ENCODE measurements around the gene CARMIL1.

Gene CARMIL1

GRCh38 chr6:25447570-25447929 is 168.4 kb downstream of the CARMIL1 start:
- peaks cover 16% of the 10 kb centered on the region for H3K79me1 ChIP-seq (replicated peaks; ENCODE audit: low read length, poor library complexity, severe bottlenecking)
- H3K4me2 ChIP-seq (ENCODE audit: low read length, poor library complexity, severe bottlenecking): no peak overlapping the region
- no peak overlapping the region for H2BK15ac ChIP-seq (ENCODE audit: low read depth, poor library complexity, severe bottlenecking)
- no peak for DNase-seq
- 43% methylated on average over 1 of the region's 1 CpG for WGBS
- H2BK120ac ChIP-seq (ENCODE audit: low read depth, low read length): no peak overlapping the region
- H3K4ac ChIP-seq (ENCODE audit: low read depth in 1 of 2, low read length in 2 of 2): no peak overlapping the region
- H3K23ac ChIP-seq (ENCODE audit: low read length in 2 of 2): no peak overlapping the region
- no peak overlapping the region for H3K9ac ChIP-seq (ENCODE audit: low read length)
- H2AFZ ChIP-seq (ENCODE audit: low read depth, low read length): no peak overlapping the region
- H3K18ac ChIP-seq (ENCODE audit: low read depth in 1 of 2, low read length in 2 of 2): no peak overlapping the region
- no peak overlapping the region for H2BK12ac ChIP-seq (ENCODE audit: low read length in 2 of 2)
- H3K14ac ChIP-seq (ENCODE audit: low read length in 2 of 2): no peak overlapping the region
- no peak overlapping the region for H3K4me3 ChIP-seq (ENCODE audit: insufficient read depth in 1 of 2, low read depth in 1 of 2, low read length in 2 of 2)
- peaks cover 7% of the 10 kb centered on the region for H3K9me3 ChIP-seq (ENCODE audit: control insufficient read depth, low read length)
- H3K27ac ChIP-seq (ENCODE audit: low read length, poor library complexity, severe bottlenecking): no peak overlapping the region
- no peaks in the 10 kb centered on the region for H3K27me3 ChIP-seq (ENCODE audit: control insufficient read depth in 1 of 2, insufficient read depth in 1 of 2, low read length in 2 of 2)
- H3K36me3 ChIP-seq (ENCODE audit: control insufficient read depth in 1 of 2, insufficient read depth in 2 of 2, low read depth in 1 of 2, low read length in 2 of 2): peaks cover 0 to 20% of the 10 kb centered on the region in 2 experiments
- no peak overlapping the region for H4K8ac ChIP-seq (ENCODE audit: low read length)
- H2BK5ac ChIP-seq (ENCODE audit: low read depth, low read length, poor library complexity, severe bottlenecking): no peak overlapping the region
- peaks cover 10% of the 10 kb centered on the region for H3K4me1 ChIP-seq (ENCODE audit: control insufficient read depth, insufficient read depth, low read depth, low read length)
- no peak overlapping the region for H4K91ac ChIP-seq (ENCODE audit: low read length)
- no peak overlapping the region for H2AK5ac ChIP-seq (ENCODE audit: low read length, severe bottlenecking)

GRCh38 chr6:25448965-25449538 is 169.9 kb downstream of the CARMIL1 start:
- peak overlapping the region; percentile 82 for H2AK5ac ChIP-seq (ENCODE audit: low read length, severe bottlenecking)
- H3K36me3 ChIP-seq (ENCODE audit: control insufficient read depth in 1 of 2, insufficient read depth in 2 of 2, low read depth in 1 of 2, low read length in 2 of 2): peaks cover 0 to 20% of the 10 kb centered on the region in 2 experiments
- H3K9ac ChIP-seq (ENCODE audit: low read length): no peak overlapping the region
- H3K79me1 ChIP-seq (replicated peaks; ENCODE audit: low read length, poor library complexity, severe bottlenecking): peaks cover 18% of the 10 kb centered on the region
- no peak overlapping the region for H3K4me2 ChIP-seq (ENCODE audit: low read length, poor library complexity, severe bottlenecking)
- WGBS: no CpG with 5 or more reads among the region's 2 CpGs
- no peak overlapping the region for H2BK5ac ChIP-seq (ENCODE audit: low read depth, low read length, poor library complexity, severe bottlenecking)
- no peak overlapping the region for H3K14ac ChIP-seq (ENCODE audit: low read length in 2 of 2)
- no peak overlapping the region for H2AFZ ChIP-seq (ENCODE audit: low read depth, low read length)
- H3K4ac ChIP-seq (ENCODE audit: low read depth in 1 of 2, low read length in 2 of 2): no peak overlapping the region
- no peak overlapping the region for H2BK120ac ChIP-seq (ENCODE audit: low read depth, low read length)
- H3K4me3 ChIP-seq (ENCODE audit: insufficient read depth in 1 of 2, low read depth in 1 of 2, low read length in 2 of 2): no peak overlapping the region
- H3K4me1 ChIP-seq (ENCODE audit: control insufficient read depth, insufficient read depth, low read depth, low read length): peaks cover 8% of the 10 kb centered on the region
- no peak overlapping the region for H2BK12ac ChIP-seq (ENCODE audit: low read length in 2 of 2)
- no peak overlapping the region for H4K91ac ChIP-seq (ENCODE audit: low read length)
- no peak overlapping the region for H3K18ac ChIP-seq (ENCODE audit: low read depth in 1 of 2, low read length in 2 of 2)
- no peaks in the 10 kb centered on the region for H3K27me3 ChIP-seq (ENCODE audit: control insufficient read depth in 1 of 2, insufficient read depth in 1 of 2, low read length in 2 of 2)
- H3K9me3 ChIP-seq (ENCODE audit: control insufficient read depth, low read length): peaks cover 7% of the 10 kb centered on the region
- no peak overlapping the region for H2BK15ac ChIP-seq (ENCODE audit: low read depth, poor library complexity, severe bottlenecking)
- no peak for DNase-seq
- H3K27ac ChIP-seq (ENCODE audit: low read length, poor library complexity, severe bottlenecking): peak overlapping the region; percentile 59
- no peak overlapping the region for H3K23ac ChIP-seq (ENCODE audit: low read length in 2 of 2)
- no peak overlapping the region for H4K8ac ChIP-seq (ENCODE audit: low read length)

- Histone ChIP-seq H4K91ac (ENCODE audit: low read length) (no peak overlapping the region), H3K9ac (ENCODE audit: low read length) (no peak overlapping the region), H2AFZ (ENCODE audit: low read depth, low read length) (no peak overlapping the region), H2BK15ac (ENCODE audit: low read depth, poor library complexity, severe bottlenecking) (no peak overlapping the region), H3K4me2 (ENCODE audit: low read length, poor library complexity, severe bottlenecking) (no peak overlapping the region), H3K14ac (ENCODE audit: low read length in 2 of 2) (no peak overlapping the region), H3K4me1 (ENCODE audit: control insufficient read depth, insufficient read depth, low read depth, low read length) (peaks cover 8% of the 10 kb centered on the region), H3K18ac (ENCODE audit: low read depth in 1 of 2, low read length in 2 of 2) (no peak overlapping the region), H3K4me3 (ENCODE audit: insufficient read depth in 1 of 2, low read depth in 1 of 2, low read length in 2 of 2) (no peak overlapping the region), H2BK12ac (ENCODE audit: low read length in 2 of 2) (no peak overlapping the region), H3K36me3 (ENCODE audit: control insufficient read depth in 1 of 2, insufficient read depth in 2 of 2, low read depth in 1 of 2, low read length in 2 of 2) (peaks cover 0 to 20% of the 10 kb centered on the region in 2 experiments), H3K27ac (ENCODE audit: low read length, poor library complexity, severe bottlenecking) (peak overlapping the region; percentile 48), H3K23ac (ENCODE audit: low read length in 2 of 2) (no peak overlapping the region), H3K79me1 (replicated peaks; ENCODE audit: low read length, poor library complexity, severe bottlenecking) (peaks cover 19% of the 10 kb centered on the region), H3K4ac (ENCODE audit: low read depth in 1 of 2, low read length in 2 of 2) (no peak overlapping the region), H3K27me3 (ENCODE audit: control insufficient read depth in 1 of 2, insufficient read depth in 1 of 2, low read length in 2 of 2) (no peaks in the 10 kb centered on the region), H2BK120ac (ENCODE audit: low read depth, low read length) (no peak overlapping the region), H3K9me3 (ENCODE audit: control insufficient read depth, low read length) (peaks cover 7% of the 10 kb centered on the region), H2BK5ac (ENCODE audit: low read depth, low read length, poor library complexity, severe bottlenecking) (no peak overlapping the region), H4K8ac (ENCODE audit: low read length) (no peak overlapping the region), H2AK5ac (ENCODE audit: low read length, severe bottlenecking) (no peak overlapping the region)
- 26% methylated on average over 4 of the region's 4 CpGs for WGBS
- no peak for DNase-seq
Measured at GRCh38 chr6:25449774-25450173, 170.6 kb downstream of the CARMIL1 start.

- Histone ChIP-seq H2BK5ac (ENCODE audit: low read depth, low read length, poor library complexity, severe bottlenecking) (no peak overlapping the region), H2AK5ac (ENCODE audit: low read length, severe bottlenecking) (no peak overlapping the region), H2BK15ac (ENCODE audit: low read depth, poor library complexity, severe bottlenecking) (no peak overlapping the region), H2AFZ (ENCODE audit: low read depth, low read length) (no peak overlapping the region), H3K36me3 (ENCODE audit: control insufficient read depth in 1 of 2, insufficient read depth in 2 of 2, low read depth in 1 of 2, low read length in 2 of 2) (peaks cover under 1 to 15% of the 10 kb centered on the region in 2 experiments), H3K14ac (ENCODE audit: low read length in 2 of 2) (no peak overlapping the region), H3K4me2 (ENCODE audit: low read length, poor library complexity, severe bottlenecking) (no peak overlapping the region), H3K18ac (ENCODE audit: low read depth in 1 of 2, low read length in 2 of 2) (no peak overlapping the region), H2BK120ac (ENCODE audit: low read depth, low read length) (no peak overlapping the region), H3K9ac (ENCODE audit: low read length) (no peak overlapping the region), H3K9me3 (ENCODE audit: control insufficient read depth, low read length) (peaks cover 7% of the 10 kb centered on the region), H3K27ac (ENCODE audit: low read length, poor library complexity, severe bottlenecking) (peak overlapping the region; percentile 48), H3K4me3 (ENCODE audit: insufficient read depth in 1 of 2, low read depth in 1 of 2, low read length in 2 of 2) (no peak overlapping the region), H4K8ac (ENCODE audit: low read length) (no peak overlapping the region), H4K91ac (ENCODE audit: low read length) (no peak overlapping the region), H3K79me1 (replicated peaks; ENCODE audit: low read length, poor library complexity, severe bottlenecking) (peaks cover 22% of the 10 kb centered on the region), H3K4me1 (ENCODE audit: control insufficient read depth, insufficient read depth, low read depth, low read length) (peaks cover 9% of the 10 kb centered on the region), H3K4ac (ENCODE audit: low read depth in 1 of 2, low read length in 2 of 2) (no peak overlapping the region), H3K27me3 (ENCODE audit: control insufficient read depth in 1 of 2, insufficient read depth in 1 of 2, low read length in 2 of 2) (no peaks in the 10 kb centered on the region), H2BK12ac (ENCODE audit: low read length in 2 of 2) (no peak overlapping the region), H3K23ac (ENCODE audit: low read length in 2 of 2) (no peak overlapping the region)
- DNase-seq: no peak
Measured at GRCh38 chr6:25450469-25451198, 171.5 kb downstream of the CARMIL1 start.
